GM18502 (cell line): ENCODE data around the gene MEIKIN.
"Not testable (repeated sequence)": the region's sequence is repeated elsewhere in the genome, so short reads cannot be mapped to it uniquely, and the experiment has no call there.

Experiments used
- ATAC-seq: cut with Tn5 transposase; IDR thresholded peaks from one replicate; pipeline ENCODE4 v1.9.1; 2021; ENCODE audit warnings: mild to moderate bottlenecking; ENCODE audit not compliant: unreplicated experiment, poor library complexity

Gene MEIKIN

GRCh38 chr5:131914472-131914871 lies 31.0 kb downstream of the MEIKIN start:
- ATAC-seq: no peak

GRCh38 chr5:131913603-131914002 lies 31.9 kb downstream of the MEIKIN start:
- ATAC-seq: no peak

- no peak for ATAC-seq
These were observed 38.8 kb downstream of the MEIKIN start for GRCh38 chr5:131906668-131907067.

- ATAC-seq: not testable (repeated sequence)
These were observed 43.2 kb downstream of the MEIKIN start for GRCh38 chr5:131902266-131902665.

GRCh38 chr5:131899686-131900085 lies 45.8 kb downstream of the MEIKIN start:
- ATAC-seq: no peak

GRCh38 chr5:131883984-131884383 lies 61.5 kb downstream of the MEIKIN start:
- no peak for ATAC-seq

DNA sequence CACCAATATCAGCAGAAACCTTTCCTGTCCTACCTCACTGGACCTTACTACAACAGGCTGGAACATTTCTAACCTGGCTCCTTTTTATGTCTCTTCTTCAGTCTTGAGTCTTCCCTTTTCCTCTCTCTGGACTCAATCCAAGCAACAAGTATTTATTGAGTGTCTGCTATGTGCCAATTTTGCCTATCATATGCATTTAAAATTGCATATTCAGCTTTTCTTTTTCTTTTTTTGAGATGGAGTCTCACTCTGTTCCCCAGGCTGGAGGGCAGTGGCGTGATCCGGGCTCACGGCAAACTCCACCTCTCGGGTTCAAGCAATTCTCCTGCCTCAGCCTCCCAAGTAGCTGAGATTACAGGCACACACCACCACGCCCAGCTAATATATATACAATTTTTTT lies 65.8 kb downstream of the MEIKIN start:
- no peak for ATAC-seq

GRCh38 chr5:131877873-131878272 lies 67.6 kb downstream of the MEIKIN start:
- ATAC-seq: no peak

DNA sequence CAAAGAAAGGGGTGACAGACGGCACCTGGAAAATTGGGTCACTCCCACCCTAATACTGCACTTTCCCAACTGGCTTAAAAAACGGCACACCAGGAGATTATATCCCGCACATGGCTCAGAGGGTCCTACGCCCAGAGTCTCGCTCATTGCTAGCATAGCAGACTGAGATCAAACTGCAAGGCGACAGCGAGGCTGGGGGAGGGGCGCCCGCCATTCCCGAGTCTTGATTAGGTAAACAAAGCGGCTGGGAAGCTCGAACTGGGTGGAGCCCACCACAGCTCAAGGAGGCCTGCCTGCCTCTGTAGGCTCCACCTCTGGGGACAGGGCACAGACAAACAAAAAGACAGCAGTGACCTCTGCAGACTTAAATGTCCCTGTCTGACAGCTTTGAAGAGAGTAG lies 74.2 kb downstream of the MEIKIN start:
- not testable (repeated sequence) for ATAC-seq

GRCh38 chr5:131867524-131867923 lies 77.9 kb downstream of the MEIKIN start:
- ATAC-seq: no peak

GRCh38 chr5:131863700-131864099 lies 81.8 kb downstream of the MEIKIN start:
- ATAC-seq: no peak

- ATAC-seq: no peak
These were observed 88.1 kb downstream of the MEIKIN start for GRCh38 chr5:131857388-131857787.

DNA sequence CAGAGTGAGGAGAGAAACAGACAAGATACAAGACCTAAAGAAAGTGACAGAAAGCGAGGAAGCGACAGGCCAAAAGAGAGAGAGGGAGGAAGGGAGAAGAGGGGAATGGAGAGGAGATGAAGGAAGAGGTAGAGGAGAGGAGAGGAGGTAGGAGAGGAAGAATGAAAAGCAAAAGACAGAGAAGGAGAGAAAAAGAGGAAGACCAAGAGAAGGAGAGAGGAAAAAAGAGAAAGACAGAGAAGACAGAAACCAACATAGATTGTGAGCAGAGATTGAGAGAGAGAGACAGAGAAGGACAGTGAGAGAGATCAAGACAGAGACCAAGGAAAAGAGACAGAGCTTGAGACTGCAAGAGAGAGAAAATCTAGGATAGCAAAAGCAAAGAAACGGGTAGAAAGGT lies 90.0 kb downstream of the MEIKIN start:
- no peak for ATAC-seq

DNA sequence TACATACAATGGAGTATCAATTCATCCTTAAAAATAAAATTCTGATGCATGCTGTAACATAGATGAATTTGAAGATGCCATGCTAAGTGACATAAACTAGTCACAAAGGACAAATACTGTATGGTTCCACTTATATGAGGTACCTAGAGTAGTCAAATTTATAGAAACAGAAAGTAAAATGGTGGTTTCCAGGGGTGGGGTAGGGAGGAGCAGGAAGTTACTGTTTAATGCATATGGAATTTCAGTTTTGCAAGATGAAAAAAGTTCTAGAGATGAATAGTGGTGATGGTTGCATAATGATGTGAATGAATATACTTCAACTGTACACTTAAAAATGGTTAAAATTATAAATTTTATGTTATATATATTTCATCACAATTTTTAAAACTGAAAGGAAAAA lies 91.3 kb downstream of the MEIKIN start:
- ATAC-seq: peak; percentile 91

- no peak for ATAC-seq
These were observed 96.8 kb downstream of the MEIKIN start for GRCh38 chr5:131848662-131849061.

GRCh38 chr5:131846536-131846935 lies 98.9 kb downstream of the MEIKIN start:
- ATAC-seq: no peak

GRCh38 chr5:131845828-131846227 lies 99.6 kb downstream of the MEIKIN start:
- ATAC-seq: no peak

DNA sequence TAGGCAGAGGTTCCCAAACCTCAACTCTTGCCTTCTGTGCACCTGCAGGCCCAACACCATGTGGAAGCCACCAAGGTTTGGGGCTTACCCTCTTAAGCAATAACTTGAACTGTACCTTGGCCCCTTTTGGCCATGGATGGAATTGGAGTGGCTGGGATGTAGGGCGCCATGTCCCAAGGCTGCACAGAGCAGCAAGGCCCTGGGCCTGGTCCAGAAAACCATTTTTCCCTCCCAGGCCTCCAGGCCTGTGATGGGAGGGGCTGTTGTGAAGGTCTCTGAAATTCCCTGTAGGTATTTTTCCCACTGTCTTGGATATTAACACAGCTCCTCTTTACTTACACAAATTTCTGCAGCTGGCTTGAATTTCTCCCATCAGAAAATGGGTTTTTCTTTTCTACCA lies 102.5 kb downstream of the MEIKIN start:
- not testable (repeated sequence) for ATAC-seq

- not testable (repeated sequence) for ATAC-seq
These were observed 112.8 kb downstream of the MEIKIN start for GRCh38 chr5:131832702-131833101.

DNA sequence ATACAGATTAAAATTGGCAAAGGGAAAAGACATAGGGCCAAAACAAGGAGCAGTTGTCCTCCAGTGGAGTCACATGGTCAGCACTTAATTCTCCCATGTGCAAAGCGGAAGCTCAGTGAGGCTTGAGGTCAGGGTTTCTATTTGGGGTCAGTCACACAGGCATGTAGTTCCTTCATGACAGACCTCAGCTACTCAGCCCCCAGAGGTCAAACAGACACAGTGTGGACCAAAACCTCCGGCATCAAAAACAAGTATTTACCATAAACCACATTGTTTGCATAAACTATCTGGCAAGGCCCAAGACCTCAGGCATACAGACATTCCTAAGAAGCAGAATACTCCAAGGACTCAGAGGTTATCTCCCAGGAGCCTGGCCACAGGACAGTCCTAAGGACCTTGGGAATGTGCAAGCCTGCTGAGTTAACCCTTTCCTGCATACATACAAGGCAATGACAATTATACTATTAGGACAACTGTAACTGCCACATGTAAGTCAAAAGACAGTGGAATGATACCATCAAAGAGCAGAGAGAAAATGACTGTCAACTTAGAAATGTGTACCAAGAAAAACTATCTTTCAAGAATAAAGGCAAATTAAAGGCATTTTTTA lies 120.0 kb downstream of the MEIKIN start:
- peak; percentile 97 for ATAC-seq

- no peak for ATAC-seq
These were observed 120.8 kb downstream of the MEIKIN start for GRCh38 chr5:131824631-131825030.

- no peak for ATAC-seq
These were observed 124.2 kb downstream of the MEIKIN start for GRCh38 chr5:131821221-131821620.
